DMS53 treated with DMSO at 0.1 percent for 48 hours (cell line): ENCODE measurements around the gene PPHLN1.
A peak's percentile ranks its signal among the peaks of the same experiment; 100 is the strongest.
"Not testable (repeated sequence)": the region's sequence is repeated elsewhere in the genome, so short reads cannot be mapped to it uniquely, and the experiment has no call there.

Source experiments
- DNase-seq: peaks from one replicate; lab custom pipeline; 2025; ENCODE audit not compliant: unreplicated experiment; lab: John Stamatoyannopoulos, UW

Gene PPHLN1

GRCh38 chr12:42365486-42365885 is 39.5 kb downstream of the PPHLN1 start:
- DNase-seq, result no peak

DNA sequence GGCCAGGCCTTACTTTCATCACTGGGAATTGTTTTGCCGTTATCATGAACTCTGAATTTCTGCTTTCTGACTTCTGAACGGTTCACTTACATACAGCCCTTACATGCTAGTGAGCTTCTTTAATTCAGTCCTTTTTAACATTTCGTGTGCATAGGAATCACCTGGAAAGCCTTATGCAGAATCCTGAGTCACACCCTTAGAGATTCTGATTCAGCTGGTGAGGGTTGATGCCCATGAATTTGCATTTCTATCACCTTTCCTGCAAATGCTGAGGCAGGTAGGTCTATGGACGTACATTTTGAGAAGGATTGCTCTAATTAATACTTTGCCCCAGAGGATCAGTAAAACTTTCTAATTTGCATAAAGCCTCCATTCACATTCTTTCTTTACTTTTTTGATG is 44.0 kb downstream of the PPHLN1 start:
- DNase-seq, result no peak

GRCh38 chr12:42372154-42372791 is 46.3 kb downstream of the PPHLN1 start:
- DNase-seq, result peak; percentile 94

GRCh38 chr12:42373669-42374068 is 47.7 kb downstream of the PPHLN1 start:
- DNase-seq, result no peak

DNA sequence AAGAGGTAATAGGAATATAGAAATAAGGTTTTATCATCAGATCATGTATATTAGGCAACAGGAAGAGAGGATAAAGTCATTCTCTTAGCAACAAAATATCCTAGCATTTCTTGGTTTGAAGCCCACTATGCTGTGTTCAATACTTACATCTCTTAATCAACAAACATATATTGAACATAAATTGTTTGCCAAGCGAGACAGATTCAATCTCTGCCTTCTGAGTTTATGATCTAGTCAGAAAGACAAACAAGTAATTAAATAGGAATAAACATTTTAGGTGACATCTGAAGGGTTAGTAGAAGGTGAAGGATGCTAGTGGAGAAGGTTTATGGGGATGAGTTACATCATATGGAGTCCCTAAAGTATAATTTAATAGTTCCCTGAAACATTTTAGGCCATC is 54.8 kb downstream of the PPHLN1 start:
- no peak for DNase-seq

DNA sequence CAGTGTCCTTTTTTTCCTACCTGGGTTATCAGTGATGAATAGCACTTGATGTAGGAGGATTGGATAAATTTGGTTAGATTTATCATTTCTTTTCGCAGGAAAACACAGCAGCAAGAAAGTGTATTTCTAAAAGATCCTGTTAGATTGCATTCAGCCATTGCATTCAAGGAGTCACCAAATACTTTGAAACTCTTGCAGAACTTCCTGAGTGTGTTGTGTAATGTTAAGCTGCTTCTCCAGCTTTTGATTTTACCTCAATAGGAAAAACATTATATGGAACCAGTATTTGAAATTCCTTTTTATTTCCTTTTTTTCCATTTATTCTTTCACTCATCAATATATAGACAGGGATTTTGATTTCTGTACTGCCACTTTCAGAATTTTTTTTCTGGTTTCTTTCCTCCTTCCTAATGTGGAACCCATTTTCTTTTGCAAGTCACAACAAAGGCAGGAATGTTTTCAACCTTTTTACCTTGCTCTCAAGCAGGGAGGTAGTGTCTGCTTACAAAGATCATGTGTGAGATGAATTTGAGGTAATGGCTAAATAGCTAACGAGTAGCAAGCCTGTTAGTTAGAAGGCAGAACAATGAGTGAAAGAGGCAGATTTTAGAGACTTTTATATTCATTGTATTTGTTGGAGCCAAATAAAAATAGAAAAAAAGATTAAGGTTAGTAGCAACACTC is 56.2 kb downstream of the PPHLN1 start:
- no peak for DNase-seq

DNA sequence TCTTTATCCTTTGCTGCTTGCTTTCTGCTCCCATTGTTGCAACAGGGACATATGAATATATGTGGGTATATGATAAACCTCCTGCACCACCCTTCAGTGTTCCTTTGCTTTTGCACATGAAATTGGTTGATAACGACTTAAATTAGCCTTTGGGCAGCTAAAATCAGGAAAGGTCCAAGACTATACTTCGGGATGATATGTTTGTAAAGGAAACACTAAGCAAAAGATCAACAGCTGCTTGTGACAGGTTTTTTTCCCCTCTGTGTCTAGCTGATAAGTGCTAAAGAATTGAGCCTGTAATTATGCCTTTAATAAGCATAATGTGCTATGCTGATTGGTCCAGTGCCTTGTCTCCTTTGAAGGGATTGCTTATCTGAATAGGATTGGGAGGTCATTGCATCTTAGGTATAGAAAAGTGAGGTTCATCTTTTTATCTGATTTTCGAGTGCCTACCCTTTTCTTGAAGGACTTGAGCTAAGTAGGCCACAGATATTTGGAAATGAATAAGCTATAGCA is 59.4 kb downstream of the PPHLN1 start:
- DNase-seq, result no peak

GRCh38 chr12:42386308-42386707 is 60.3 kb downstream of the PPHLN1 start:
- DNase-seq, result no peak

DNA sequence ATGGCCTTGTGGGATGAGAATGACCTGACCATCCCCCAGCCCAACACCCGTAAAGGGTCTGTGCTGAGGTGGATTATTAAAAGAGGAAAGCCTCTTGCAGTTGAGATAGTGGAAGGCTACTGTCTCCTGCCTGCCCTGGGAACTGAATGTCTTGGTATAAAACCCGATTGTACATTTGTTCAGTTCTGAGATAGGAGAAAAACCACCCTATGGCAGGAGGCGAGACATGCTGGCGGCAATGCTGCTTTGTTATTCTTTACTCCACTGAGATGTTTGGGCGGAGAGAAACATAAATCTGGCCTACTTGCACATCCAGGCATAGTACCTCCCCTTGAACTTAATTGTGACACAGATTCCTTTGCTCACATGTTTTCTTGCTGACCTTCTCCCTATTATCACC is 62.1 kb downstream of the PPHLN1 start:
- not testable (repeated sequence) for DNase-seq

- DNase-seq, result no peak
Observed at GRCh38 chr12:42394429-42394828, 68.5 kb downstream of the PPHLN1 start.

DNA sequence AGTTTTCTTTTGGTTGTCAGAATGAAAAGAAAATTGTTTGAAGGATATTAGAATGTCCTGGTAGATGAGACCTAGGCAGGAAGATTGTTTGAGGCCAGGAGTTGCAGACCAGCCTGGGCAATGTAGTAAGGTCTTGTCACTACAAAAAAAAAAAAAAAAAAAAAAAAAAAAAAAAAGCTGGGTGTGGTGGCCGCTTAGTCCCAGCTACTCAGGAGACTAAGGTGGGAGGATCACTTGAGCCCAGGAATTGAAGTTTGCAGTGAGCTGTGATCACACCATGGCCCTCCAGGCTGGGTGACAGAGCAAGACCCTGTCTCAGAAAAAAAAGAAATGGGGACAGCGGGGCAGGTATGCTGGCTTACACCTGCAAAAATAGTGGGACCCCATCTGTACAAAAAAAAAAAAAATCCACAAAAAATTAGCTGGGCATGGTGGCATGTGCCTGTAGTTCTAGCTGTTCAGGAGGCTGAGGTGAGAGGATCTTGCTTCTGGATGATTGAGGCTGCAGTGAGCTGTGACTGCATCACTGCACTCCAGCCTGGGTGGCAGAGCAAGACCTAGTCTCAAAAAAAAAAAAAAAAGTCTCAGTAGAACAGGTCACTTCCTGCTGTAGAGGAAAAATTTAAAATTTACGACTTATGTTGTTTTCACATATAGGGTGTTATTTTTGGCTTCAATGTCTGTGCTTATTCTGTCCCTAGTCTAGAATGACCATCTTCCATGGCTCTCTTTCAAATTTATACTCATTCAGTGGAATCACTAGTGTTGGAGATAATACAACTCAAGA is 70.7 kb downstream of the PPHLN1 start:
- DNase-seq, result no peak

GRCh38 chr12:42402821-42403411 is 76.9 kb downstream of the PPHLN1 start:
- no peak for DNase-seq

DNA sequence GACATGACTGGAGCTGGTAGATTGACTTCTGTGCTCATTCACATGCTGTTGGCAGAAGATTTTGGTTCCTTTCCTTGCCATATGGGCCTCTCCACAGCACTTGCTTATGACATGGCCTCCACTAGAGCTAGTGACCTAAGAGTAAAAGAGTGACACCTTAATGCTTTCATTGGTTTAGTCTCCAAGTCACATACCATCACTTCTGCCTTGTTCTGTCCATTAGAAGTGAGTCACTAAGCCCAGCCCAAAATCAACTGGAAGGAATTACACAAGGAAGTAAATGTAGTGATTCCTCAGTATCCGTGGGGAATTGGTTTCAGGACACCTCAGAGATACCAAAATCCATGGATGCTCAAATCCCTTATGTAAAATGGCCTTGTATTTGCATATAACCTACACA is 81.3 kb downstream of the PPHLN1 start:
- no peak for DNase-seq

DNA sequence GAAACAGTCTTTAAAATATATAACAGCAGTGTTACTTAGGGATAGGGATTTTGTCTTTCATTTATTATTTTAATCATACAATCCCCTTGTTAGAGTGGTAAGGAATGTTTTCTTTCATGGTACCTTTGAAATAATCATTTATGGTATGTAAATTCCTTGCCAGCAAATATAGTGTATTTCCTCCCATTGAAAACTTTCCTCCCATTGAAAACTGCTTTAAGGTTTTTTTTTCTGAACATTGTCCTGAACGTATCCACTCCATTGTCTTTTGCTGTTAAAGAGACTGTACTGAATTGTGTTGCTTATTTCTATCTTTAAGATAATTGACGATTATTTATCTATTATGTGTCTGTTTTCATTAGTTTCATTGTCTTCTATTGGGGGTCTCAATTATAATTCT is 83.5 kb downstream of the PPHLN1 start:
- no peak for DNase-seq

DNA sequence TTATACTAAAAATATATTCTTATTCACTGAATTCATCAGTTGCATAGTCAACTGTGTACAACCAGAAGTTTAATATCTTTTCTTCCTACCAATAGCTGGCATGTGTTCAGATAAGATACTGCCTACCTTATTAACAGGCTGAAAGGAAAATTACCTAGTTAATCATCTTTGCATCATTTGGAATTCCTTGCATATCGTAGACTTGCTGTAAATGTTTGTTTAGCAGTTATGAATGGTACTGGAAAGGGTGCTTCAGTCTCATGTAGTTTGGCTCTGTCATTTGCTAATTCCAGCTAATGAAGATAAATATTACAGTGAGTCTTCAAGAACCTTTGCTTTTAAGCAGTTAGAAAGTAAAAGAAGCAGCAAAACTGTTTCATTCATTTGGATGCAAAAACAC is 84.4 kb downstream of the PPHLN1 start:
- no peak for DNase-seq

DNA sequence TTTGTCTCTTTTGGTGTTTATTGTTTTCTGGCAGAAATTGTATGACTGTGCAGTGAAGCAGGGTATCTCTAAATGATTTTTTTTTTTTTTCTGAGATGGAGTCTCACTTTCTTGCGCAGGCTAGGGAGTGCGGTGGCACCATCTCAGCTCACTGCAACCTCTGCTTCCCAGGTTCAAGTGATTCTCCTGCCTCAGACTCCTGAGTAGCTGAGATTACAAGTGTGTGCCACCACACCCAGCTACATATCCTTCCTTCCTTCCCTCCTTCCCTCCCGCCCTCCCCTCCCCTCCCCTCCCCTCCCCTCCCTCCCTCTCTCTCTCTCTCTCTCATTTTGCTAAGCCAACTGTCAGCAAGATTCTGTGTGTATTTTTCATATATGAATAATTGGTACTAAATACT is 94.4 kb downstream of the PPHLN1 start:
- DNase-seq, result no peak

- DNase-seq, result no peak
Observed at GRCh38 chr12:42421844-42422779, 96.1 kb downstream of the PPHLN1 start.

- no peak for DNase-seq
Observed at GRCh38 chr12:42422785-42423184, 96.8 kb downstream of the PPHLN1 start.

DNA sequence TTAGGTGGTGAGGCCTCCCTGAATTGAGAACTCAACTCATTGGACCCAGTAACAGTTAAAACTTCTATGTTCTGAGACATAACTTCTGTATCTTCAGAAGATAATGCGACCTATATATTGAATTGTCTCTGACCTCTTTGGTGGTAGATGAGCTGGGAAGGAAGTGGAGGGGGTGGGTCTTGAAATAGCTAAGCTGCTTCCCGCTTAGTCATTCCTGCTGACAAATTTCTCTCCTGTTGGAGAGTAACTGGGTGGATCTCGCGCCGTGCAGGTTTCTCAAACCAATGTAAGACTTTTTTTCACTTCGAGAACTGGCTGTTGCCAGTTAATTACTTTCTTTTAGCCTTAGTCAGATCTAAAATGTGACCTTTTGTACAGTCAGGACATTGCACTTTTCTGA is 100.8 kb downstream of the PPHLN1 start:
- no peak for DNase-seq

GRCh38 chr12:42428850-42429249 is 102.9 kb downstream of the PPHLN1 start:
- DNase-seq, result no peak
